Right lobe of liver (tissue), 6 donors: ENCODE data around the gene ZSWIM1. TPM values are rescaled to one million over a fixed set of nuclear protein-coding genes. Genes with fewer than 3 reads are reported as not detected.
"Not testable (repeated sequence)": the region's sequence is repeated elsewhere in the genome, so short reads cannot be mapped to it uniquely, and the experiment has no call there.

Experiments used
- ATAC-seq, 4 donors: fragments of 200-7000 bp; cut with Tn5 transposase; one replicate each; pipeline ENCODE4 v1.9.1; 2020; ENCODE audit warnings: mild to moderate bottlenecking in 4 of 4, moderate library complexity in 4 of 4
- DNase-seq, 3 donors: peaks; one replicate each; pipeline ENCODE4 v3.0.0-alpha.2; 2020
- H3K27ac ChIP-seq, 3 donors: fragments of 200-600 bp; one replicate each; pipeline ENCODE4 v1.8.0; 2022
- H3K27me3 ChIP-seq, 2 donors: fragments of 200-600 bp; one replicate each; pipeline ENCODE4 v1.8.0; 2022
- H3K36me3 ChIP-seq, 4 donors: fragments of 200-600 bp; sonication (generic) in 1 of 4; one replicate each; pipeline versions ENCODE4 v1.5.1 to v1.8.0; 2017 to 2022; ENCODE audit warnings: control low read depth in 1 of 4
- H3K4me1 ChIP-seq, 4 donors: fragments of 200-600 bp; sonication (generic) in 1 of 4; one replicate each; pipeline versions ENCODE4 v1.5.1 to v1.8.0; 2017 to 2022; ENCODE audit warnings: control low read depth in 1 of 4
- H3K4me3 ChIP-seq, 3 donors: fragments of 200-600 bp; one replicate each; pipeline ENCODE4 v1.8.0; 2022
- H3K9me3 ChIP-seq, 4 donors: fragments of 200-600 bp; sonication (generic) in 1 of 4; one replicate each; pipeline versions ENCODE4 v1.5.1 to v1.8.0; 2017 to 2022; ENCODE audit warnings: control low read depth in 1 of 4
- CTCF ChIP-seq, 4 donors: fragments of 200-600 bp in 3 of 4; fragments of 450-650 bp in 1 of 4; IDR thresholded peaks; one replicate each; pipeline versions ENCODE4 v1.5.1 to v1.8.0; 2016 to 2022; ENCODE audit warnings: antibody characterized with exemption in 4 of 4, mild to moderate bottlenecking in 2 of 4
- POLR2A ChIP-seq: fragments of 450-650 bp; IDR thresholded peaks from one replicate; pipeline ENCODE4 v1.6.1; 2017; ENCODE audit warnings: antibody characterized with exemption, mild to moderate bottlenecking
- WGBS: methylation state at CpG from one replicate; pipeline ENCODE4 v1.1.6; 2018; ENCODE audit warnings: low coverage, low lambda C conversion rate; ENCODE audit not compliant: insufficient coverage; ENCODE audit errors: missing lambda C conversion rate; 5-methylcytosine and 5-hydroxymethylcytosine counted together
- intact Hi-C, 2 donors: fragments of 100-400 bp; cut with DNase I; formaldehyde crosslinking; loops; one replicate each; pipeline versions ENCODE4 v1.11.2 to v1.14.1; 2022
- total RNA-seq, 6 experiments: library from RNA; depleted of rRNA in 2 of 6; stranded (reverse); fragments of >200 nt in 2 of 6; fragmentation: NEBNext Ultra II Directional in 3 of 6; extraction: Animal tissue kit (Norgen Biotek cat#: 25700) in 3 of 6; gene quantifications; one replicate each; pipeline versions ENCODE4 v1.1.0 to v1.2.4, GENCODE V29; 2016 to 2023
- donor health status: DM: no; HTN: yes; CAD: no.
- donor health status: DM: no; HTN: no; CAD: no.
- donor health status: DM: no; HTN: no; CAD: no.
- donor health status: DM: no; HTN: yes; CAD: no.
- donor health status: DM: no; HTN: yes; CAD: no.

ZSWIM1 gene
- total RNA-seq, 6 experiments from 2014 or later, result 2.4 to 3.3 (median 3.1) TPM

- Histone ChIP-seq H3K9me3 (no peaks in the 10 kb centered on the region), H3K27ac (no peak overlapping the region), H3K36me3 (no peaks in the 10 kb centered on the region), H3K27me3 (no peaks in the 10 kb centered on the region), H3K4me1 (peaks cover 0 to 4% (median 0%) of the 10 kb centered on the region in 4 donors), H3K4me3 (no peak overlapping the region)
- DNase-seq, result no peak
- TF ChIP-seq CTCF (IDR thresholded peaks at IDR 0.05) (no peak), POLR2A (no peak)
- ATAC-seq, result no peak
- intact Hi-C loops, result no loop called here
Measured at GRCh38 chr20:45867819-45868176, 13.2 kb upstream of the ZSWIM1 start.

- no CpG with 5 or more reads among the region's 4 CpGs for WGBS
- DNase-seq (no peak), ATAC-seq (no peak)
- Histone ChIP-seq H3K27me3 (no peaks in the 10 kb centered on the region), H3K4me3 (no peak overlapping the region), H3K27ac (no peak overlapping the region), H3K36me3 (peaks cover 0 to 7% (median 0%) of the 10 kb centered on the region in 4 donors), H3K9me3 (no peaks in the 10 kb centered on the region), H3K4me1 (no peaks in the 10 kb centered on the region)
- intact Hi-C loops, result no loop called here
- TF ChIP-seq POLR2A (no peak), CTCF (IDR thresholded peaks at IDR 0.05) (no peak)
Measured at GRCh38 chr20:45872626-45873025, 8.4 kb upstream of the ZSWIM1 start.

DNA sequence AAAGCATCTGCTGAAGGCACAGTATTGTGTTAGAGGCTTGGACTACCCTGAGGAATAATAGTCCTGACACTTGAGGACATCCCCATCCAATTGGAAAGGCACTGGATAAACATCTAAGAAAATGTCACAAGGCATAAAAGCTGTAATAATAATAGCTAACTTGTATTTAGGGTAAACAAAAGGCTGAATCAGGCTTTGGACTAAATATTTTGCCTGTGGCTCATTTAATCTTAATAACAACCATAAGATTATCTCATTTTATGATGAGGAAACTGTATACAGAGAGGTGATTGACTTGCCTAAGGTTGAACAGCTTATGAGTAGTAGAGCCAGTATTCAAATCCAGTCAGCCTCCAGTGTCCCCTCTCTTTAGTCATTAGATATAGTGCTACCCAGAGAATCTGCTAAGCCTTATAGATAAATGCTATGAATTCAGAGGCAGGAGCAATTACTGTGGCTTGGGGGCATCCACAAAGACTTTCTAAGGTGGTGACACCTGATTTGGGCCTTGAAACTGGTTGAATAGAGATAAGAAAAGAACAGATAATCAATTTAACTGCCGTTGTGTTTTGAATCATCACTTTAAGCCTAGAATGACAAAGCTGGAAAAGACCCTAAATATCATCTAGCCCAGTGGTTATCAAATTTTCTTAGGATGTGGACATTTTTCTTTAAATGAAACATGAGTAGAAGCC lies 7.5 kb upstream of the ZSWIM1 start:
- peaks cover 0 to 16% (median 0%) of the 10 kb centered on the region in 4 donors for H3K36me3 ChIP-seq
- TF ChIP-seq POLR2A, result no peak
- TF ChIP-seq CTCF (IDR thresholded peaks at IDR 0.05), result no peak
- no peaks in the 10 kb centered on the region for H3K27me3 ChIP-seq
- 24% methylated on average over 1 of the region's 1 CpG for WGBS
- no peak for ATAC-seq
- no peak for DNase-seq
- no peaks in the 10 kb centered on the region for H3K9me3 ChIP-seq
- no peaks in the 10 kb centered on the region for H3K4me1 ChIP-seq
- no peak overlapping the region for H3K4me3 ChIP-seq
- intact Hi-C loops, result no loop called here
- no peak overlapping the region for H3K27ac ChIP-seq

DNA sequence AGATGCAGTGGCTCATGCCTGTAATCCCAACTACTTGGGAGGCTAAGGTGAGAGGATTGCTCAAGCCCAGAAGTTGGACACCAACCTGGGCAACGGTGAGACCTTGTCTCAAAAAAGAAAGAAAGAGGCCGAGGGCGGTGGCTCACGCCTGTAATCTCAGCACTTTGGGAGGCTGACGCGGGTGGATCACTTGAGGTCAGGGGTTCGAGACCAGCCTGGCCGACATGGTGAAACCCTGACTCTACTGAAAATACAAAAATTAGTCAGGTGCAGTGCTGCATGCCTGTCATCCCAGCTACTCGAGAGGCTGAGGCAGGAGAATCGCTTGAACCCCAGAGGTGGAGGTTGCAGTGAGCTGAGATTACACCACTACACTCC lies 6.9 kb upstream of the ZSWIM1 start:
- WGBS, result 96% methylated on average over 10 of the region's 10 CpGs
- H3K4me3 ChIP-seq, H3K27me3 ChIP-seq, intact Hi-C loops, ATAC-seq, H3K9me3 ChIP-seq, DNase-seq, H3K4me1 ChIP-seq, H3K27ac ChIP-seq: not testable (repeated sequence)
- H3K36me3 ChIP-seq, result peaks cover 0 to 17% (median 0%) of the 10 kb centered on the region in 4 donors

GRCh38 chr20:45874576-45874975 lies 6.5 kb upstream of the ZSWIM1 start:
- Histone ChIP-seq H3K4me3 (no peak overlapping the region), H3K4me1 (no peaks in the 10 kb centered on the region), H3K36me3 (peaks cover 0 to 17% (median 0%) of the 10 kb centered on the region in 4 donors), H3K9me3 (no peaks in the 10 kb centered on the region), H3K27me3 (no peaks in the 10 kb centered on the region), H3K27ac (no peak overlapping the region)
- intact Hi-C loops, result no loop called here
- no peak for TF ChIP-seq CTCF (IDR thresholded peaks at IDR 0.05)
- no peak for TF ChIP-seq POLR2A
- no peak for ATAC-seq
- 57% methylated on average over 4 of the region's 4 CpGs for WGBS
- no peak for DNase-seq
